OCI-LY7 (cell line): ENCODE results near the gene EDN2. TPM values are rescaled to one million over a fixed set of nuclear protein-coding genes. Genes with fewer than 3 reads are reported as not detected.

Source experiments
- BruUV-seq: library from RNA; stranded (reverse); fragments of 400-500 nt; replicated peaks from 2 replicates; lab custom pipeline; 2021; lab: Mats Ljungman, UMichigan
- CTCF ChIA-PET: fragments of 300-600 bp; sonication (Branson Sonifier 250); formaldehyde crosslinking; loops from one replicate; lab custom pipeline; 2022; ENCODE audit warnings: antibody characterized with exemption; ENCODE audit not compliant: unreplicated experiment; lab: Charles Lee
- POLR2A ChIA-PET: fragments of 300-600 bp; sonication (Branson Sonifier 250); formaldehyde crosslinking; loops from one replicate; lab custom pipeline; 2022; ENCODE audit warnings: antibody characterized with exemption; lab: Charles Lee
- DNase-seq: peaks from one replicate; pipeline ENCODE4 v3.0.0-alpha.2; 2015; ENCODE audit warnings: low spot score
- H2AFZ ChIP-seq: fragments of 200-600 bp; sonication (generic), shearing (Covaris generic); 2 replicates; pipeline ENCODE4 v1.6.1; 2014; ENCODE audit warnings: mild to moderate bottlenecking, antibody characterized with exemption, low read length, moderate library complexity
- H3K27ac ChIP-seq: fragments of 200-600 bp; sonication (generic); 2 replicates; pipeline ENCODE4 v1.5.1; 2014; ENCODE audit warnings: mixed run types, low read depth, mild to moderate bottlenecking, moderate library complexity, low read length, inconsistent platforms; ENCODE audit not compliant: poor library complexity, severe bottlenecking
- H3K36me3 ChIP-seq: fragments of 200-600 bp; sonication (generic); 2 replicates; pipeline ENCODE4 v1.6.1; 2014; ENCODE audit warnings: mild to moderate bottlenecking, antibody characterized with exemption, low read length, moderate library complexity, mixed read lengths; ENCODE audit not compliant: insufficient read depth
- H3K4me1 ChIP-seq: fragments of 200-600 bp; sonication (generic); 2 replicates; pipeline ENCODE4 v1.5.1; 2014; ENCODE audit warnings: mild to moderate bottlenecking, low read length; ENCODE audit not compliant: insufficient read depth, poor library complexity, severe bottlenecking
- H3K4me2 ChIP-seq: fragments of 200-600 bp; sonication (generic); 2 replicates; pipeline ENCODE4 v1.6.1; 2014; ENCODE audit warnings: mild to moderate bottlenecking, low read length
- H3K4me3 ChIP-seq: fragments of 200-600 bp; sonication (generic); 2 replicates; pipeline ENCODE4 v1.5.1; 2014; ENCODE audit warnings: mild to moderate bottlenecking, low read depth, low read length; ENCODE audit not compliant: poor library complexity, severe bottlenecking
- H3K79me2 ChIP-seq: fragments of 200-600 bp; sonication (generic); 2 replicates; pipeline ENCODE4 v1.6.1; 2016; ENCODE audit warnings: low read depth, mild to moderate bottlenecking, low read length, moderate library complexity, mixed read lengths; ENCODE audit not compliant: insufficient read depth
- H3K9me2 ChIP-seq: fragments of 200-600 bp; sonication (generic); 2 replicates; pipeline ENCODE4 v1.6.1; 2016; ENCODE audit warnings: mild to moderate bottlenecking, low read length, mixed read lengths; ENCODE audit not compliant: insufficient read depth
- H3K9me3 ChIP-seq: fragments of 200-600 bp; sonication (generic); 2 replicates; pipeline ENCODE4 v1.6.1; 2014; ENCODE audit warnings: mild to moderate bottlenecking, mixed run types, low read length, mixed read lengths
- H4K20me1 ChIP-seq: fragments of 200-600 bp; sonication (generic); 2 replicates; pipeline ENCODE4 v1.6.1; 2014; ENCODE audit warnings: mild to moderate bottlenecking, antibody characterized with exemption, low read length, moderate library complexity, mixed read lengths; ENCODE audit not compliant: insufficient read depth
- CTCF ChIP-seq: fragments of 200-600 bp; sonication (generic); conservative IDR thresholded peaks from 2 replicates; pipeline ENCODE4 v1.5.1; 2014; ENCODE audit warnings: mild to moderate bottlenecking, antibody characterized with exemption, low read length, moderate library complexity, mixed read lengths
- EZH2phosphoT487 ChIP-seq: fragments of 200-600 bp; sonication (generic); IDR thresholded peaks from 2 replicates; pipeline ENCODE4 v1.6.1; 2018; ENCODE audit warnings: low read depth, borderline replicate concordance, mild to moderate bottlenecking, mixed run types, antibody characterized with exemption, low read length, moderate library complexity, mixed read lengths
- intact Hi-C: fragments of 100-400 bp; cut with micrococcal nuclease; formaldehyde crosslinking; loops from one replicate; pipeline ENCODE4 v1.10.0; 2022; ENCODE audit not compliant: unreplicated experiment
- total RNA-seq, 2 experiments: library from RNA; depleted of rRNA in 1 of 2; stranded (reverse); fragments of >200 nt in 1 of 2; shearing (Covaris generic) in 1 of 2; gene quantifications; 2 replicates each; pipeline ENCODE4 v1.2.3, GENCODE V29; 2014 to 2022

Gene EDN2
- total RNA-seq, 2 experiments from 2014 or later: not detected

- no peaks in the 10 kb centered on the region for H3K4me1 ChIP-seq
- TF ChIP-seq EZH2phosphoT487 (no peak), CTCF (no peak)
- no peak overlapping the region for H3K4me2 ChIP-seq
- no peak overlapping the region for H2AFZ ChIP-seq
- H3K27ac ChIP-seq: no peak overlapping the region
- no peaks in the 10 kb centered on the region for H3K9me2 ChIP-seq
- intact Hi-C loops: no loop called here
- H3K36me3 ChIP-seq: no peaks in the 10 kb centered on the region
- CTCF ChIA-PET: no interaction called here
- no peak for DNase-seq
- no peaks in the 10 kb centered on the region for H4K20me1 ChIP-seq
- no peak overlapping the region for H3K4me3 ChIP-seq
- no peaks in the 10 kb centered on the region for H3K79me2 ChIP-seq
- POLR2A ChIA-PET: no interaction called here
- H3K9me3 ChIP-seq: no peaks in the 10 kb centered on the region
- BruUV-seq: no TSS peak
Observed at GRCh38 chr1:41490911-41491310, 6.4 kb upstream of the EDN2 start.

GRCh38 chr1:41489561-41489960 lies 5.1 kb upstream of the EDN2 start:
- no peaks in the 10 kb centered on the region for H3K36me3 ChIP-seq
- no peaks in the 10 kb centered on the region for H3K4me1 ChIP-seq
- CTCF ChIA-PET: no interaction called here
- POLR2A ChIA-PET: no interaction called here
- H3K27ac ChIP-seq: no peak overlapping the region
- H4K20me1 ChIP-seq: no peaks in the 10 kb centered on the region
- H3K4me3 ChIP-seq: no peak overlapping the region
- no peak overlapping the region for H2AFZ ChIP-seq
- no peaks in the 10 kb centered on the region for H3K9me2 ChIP-seq
- no peaks in the 10 kb centered on the region for H3K9me3 ChIP-seq
- TF ChIP-seq CTCF (no peak), EZH2phosphoT487 (no peak)
- BruUV-seq: no TSS peak
- no peak for DNase-seq
- H3K79me2 ChIP-seq: no peaks in the 10 kb centered on the region
- intact Hi-C loops: no loop called here
- H3K4me2 ChIP-seq: no peak overlapping the region

- BruUV-seq: no TSS peak
- ChIA-PET POLR2A (no interaction called here), CTCF (no interaction called here)
- Histone ChIP-seq H2AFZ (no peak overlapping the region), H3K4me3 (no peak overlapping the region), H3K36me3 (no peaks in the 10 kb centered on the region), H3K9me3 (no peaks in the 10 kb centered on the region), H3K9me2 (no peaks in the 10 kb centered on the region), H3K4me1 (no peaks in the 10 kb centered on the region), H4K20me1 (no peaks in the 10 kb centered on the region), H3K79me2 (no peaks in the 10 kb centered on the region), H3K27ac (no peak overlapping the region), H3K4me2 (no peak overlapping the region)
- intact Hi-C loops: no loop called here
- TF ChIP-seq CTCF (no peak), EZH2phosphoT487 (no peak)
- no peak for DNase-seq
Observed at GRCh38 chr1:41488040-41488951, 3.8 kb upstream of the EDN2 start.
